GM12864 (cell line): ENCODE results near the gene RBFOX1.

Experiments
- DNase-seq: peaks from one replicate; pipeline ENCODE4 v3.0.0-alpha.2; 2011; ENCODE audit warnings: low read depth
- H3K4me3 ChIP-seq: 2 replicates; pipeline ENCODE4 v1.5.1; 2011; ENCODE audit warnings: mild to moderate bottlenecking, low read depth, low read length, control low read depth
- CTCF ChIP-seq: IDR thresholded peaks from 2 replicates; pipeline ENCODE4 v1.5.1; 2011; ENCODE audit warnings: low read depth, mild to moderate bottlenecking, moderate library complexity, low read length, control low read depth, inconsistent platforms; ENCODE audit errors: missing control alignments

RBFOX1 gene

GRCh38 chr16:7369204-7369603 is 36.6 kb downstream of the RBFOX1 start:
- DNase-seq: no peak
- TF ChIP-seq CTCF: no peak
- H3K4me3 ChIP-seq: no peak overlapping the region

GRCh38 chr16:7372095-7372494 is 39.5 kb downstream of the RBFOX1 start:
- no peak for TF ChIP-seq CTCF
- no peak for DNase-seq
- no peak overlapping the region for H3K4me3 ChIP-seq

GRCh38 chr16:7373776-7374175 is 41.1 kb downstream of the RBFOX1 start:
- H3K4me3 ChIP-seq: no peak overlapping the region
- no peak for DNase-seq
- TF ChIP-seq CTCF: no peak

GRCh38 chr16:7374614-7375174 is 42.0 kb downstream of the RBFOX1 start:
- H3K4me3 ChIP-seq: no peak overlapping the region
- no peak for TF ChIP-seq CTCF
- DNase-seq: no peak

- DNase-seq: no peak
- no peak overlapping the region for H3K4me3 ChIP-seq
- TF ChIP-seq CTCF: no peak
Measured at GRCh38 chr16:7376227-7376626, 43.6 kb downstream of the RBFOX1 start.

GRCh38 chr16:7377231-7377630 is 44.6 kb downstream of the RBFOX1 start:
- no peak for DNase-seq
- H3K4me3 ChIP-seq: no peak overlapping the region
- no peak for TF ChIP-seq CTCF

- no peak for TF ChIP-seq CTCF
- no peak overlapping the region for H3K4me3 ChIP-seq
- DNase-seq: no peak
Measured at GRCh38 chr16:7378024-7378695, 45.5 kb downstream of the RBFOX1 start.
